GM12878 (cell line): Measurements from ENCODE around the gene YDJC. TPM values are rescaled to one million over a fixed set of nuclear protein-coding genes. Genes with fewer than 3 reads are reported as not detected.

Experiments used
- BACH1 ChIP-seq: fragments of 450-650 bp; IDR thresholded peaks from 2 replicates; pipeline ENCODE4 v1.6.1; 2017; ENCODE audit warnings: mild to moderate bottlenecking, borderline replicate concordance
- CHD2 ChIP-seq: IDR thresholded peaks from 2 replicates; pipeline ENCODE4 v1.6.1; 2011; ENCODE audit warnings: low read depth, low read length, improper control_type of control experiment, borderline replicate concordance
- CREM ChIP-seq: IDR thresholded peaks from 2 replicates; pipeline ENCODE4 v1.6.1; 2014; ENCODE audit warnings: antibody characterized with exemption, low read depth
- CTCF ChIP-seq, 3 experiments: IDR thresholded peaks in 2 of 3; conservative IDR thresholded peaks in 1 of 3; 2 replicates each; pipeline ENCODE4 v1.5.1; 2011; ENCODE audit warnings: low read depth in 3 of 3, low read length in 3 of 3, mild to moderate bottlenecking in 3 of 3, control low read depth in 2 of 3, moderate library complexity in 2 of 3, inconsistent platforms in 1 of 3, mixed read lengths in 1 of 3; ENCODE audit not compliant: control insufficient read depth in 2 of 3, insufficient read depth in 1 of 3; ENCODE audit errors: extremely low read depth in 1 of 3
- E2F4 ChIP-seq: IDR thresholded peaks from 2 replicates; pipeline ENCODE4 v1.6.1; 2012; ENCODE audit warnings: low read depth, low read length, improper control_type of control experiment
- FOS ChIP-seq: IDR thresholded peaks from 3 replicates; pipeline ENCODE4 v1.6.1; 2011; ENCODE audit warnings: borderline replicate concordance; ENCODE audit not compliant: insufficient read length; ENCODE audit errors: extremely low read depth
- GATAD2B ChIP-seq: fragments of 450-650 bp; conservative IDR thresholded peaks from 2 replicates; pipeline ENCODE4 v1.6.1; 2017; ENCODE audit warnings: low read depth, mild to moderate bottlenecking, moderate library complexity
- HCFC1 ChIP-seq: fragments of 150-350 bp; IDR thresholded peaks from 2 replicates; pipeline ENCODE4 v1.6.1; 2014; ENCODE audit warnings: low read length
- IKZF1 ChIP-seq: fragments of 450-650 bp; conservative IDR thresholded peaks from 2 replicates; pipeline ENCODE4 v1.6.1; 2017; ENCODE audit warnings: antibody characterized with exemption, mild to moderate bottlenecking
- JUND ChIP-seq: IDR thresholded peaks from 2 replicates; pipeline ENCODE4 v1.6.1; 2012; ENCODE audit warnings: low read depth, mild to moderate bottlenecking, low read length, improper control_type of control experiment, moderate library complexity
- MAX ChIP-seq: IDR thresholded peaks from 2 replicates; pipeline ENCODE4 v1.6.1; 2012; ENCODE audit warnings: low read depth, low read length, improper control_type of control experiment
- MXI1 ChIP-seq: fragments of 150-350 bp; IDR thresholded peaks from 2 replicates; pipeline ENCODE4 v1.6.1; 2011; ENCODE audit warnings: low read depth, mild to moderate bottlenecking, inconsistent platforms, low read length, improper control_type of control experiment
- NFYB ChIP-seq: IDR thresholded peaks from 2 replicates; pipeline ENCODE4 v1.6.1; 2011; ENCODE audit warnings: low read depth, mild to moderate bottlenecking, low read length, improper control_type of control experiment, moderate library complexity; ENCODE audit not compliant: insufficient read depth
- NR2F1 ChIP-seq: fragments of 450-650 bp; conservative IDR thresholded peaks from 2 replicates; pipeline ENCODE4 v1.6.1; 2017; ENCODE audit warnings: mild to moderate bottlenecking
- NRF1 ChIP-seq: conservative IDR thresholded peaks from 2 replicates; pipeline ENCODE4 v1.6.1; 2011; ENCODE audit warnings: mild to moderate bottlenecking, low read depth, low read length, improper control_type of control experiment
- PAX8 ChIP-seq: fragments of 450-650 bp; IDR thresholded peaks from 2 replicates; pipeline ENCODE4 v1.6.1; 2017; ENCODE audit warnings: mild to moderate bottlenecking, moderate library complexity
- PML ChIP-seq: IDR thresholded peaks from 2 replicates; pipeline ENCODE4 v1.6.1; 2012; ENCODE audit warnings: low read length, inconsistent platforms
- POLR2A ChIP-seq: IDR thresholded peaks from 2 replicates; pipeline ENCODE4 v1.6.1; 2011; ENCODE audit warnings: low read depth, mild to moderate bottlenecking, low read length
- RELB ChIP-seq: fragments of 450-650 bp; IDR thresholded peaks from 2 replicates; pipeline ENCODE4 v1.6.1; 2017; ENCODE audit warnings: low read depth, mild to moderate bottlenecking, moderate library complexity
- RFX5 ChIP-seq: IDR thresholded peaks from 2 replicates; pipeline ENCODE4 v1.6.1; 2011; ENCODE audit warnings: low read depth, low read length, improper control_type of control experiment
- SP1 ChIP-seq: IDR thresholded peaks from one replicate; pipeline ENCODE4 v1.6.1; 2011; ENCODE audit warnings: low read depth, low read length
- SRF ChIP-seq, 2 experiments: IDR thresholded peaks; 2 replicates each; pipeline ENCODE4 v1.6.1; 2011; ENCODE audit warnings: low read depth in 2 of 2, low read length in 2 of 2, mild to moderate bottlenecking in 1 of 2, moderate library complexity in 1 of 2
- TAF1 ChIP-seq: IDR thresholded peaks from 2 replicates; pipeline ENCODE4 v1.6.1; 2011; ENCODE audit warnings: mild to moderate bottlenecking, low read depth, low read length, borderline replicate concordance
- TCF3 ChIP-seq: IDR thresholded peaks from 2 replicates; pipeline ENCODE4 v1.6.1; 2012; ENCODE audit warnings: low read depth, mild to moderate bottlenecking, low read length, borderline replicate concordance; ENCODE audit not compliant: insufficient read depth
- YY1 ChIP-seq: IDR thresholded peaks from 2 replicates; pipeline ENCODE4 v1.6.1; 2011; ENCODE audit warnings: low read depth, mild to moderate bottlenecking, low read length
- polyA plus RNA-seq, 11 experiments: library from polyadenylated mRNA; depleted of rRNA in 4 of 11; unstranded in 6 of 11; stranded (reverse) in 5 of 11; fragments of >200 nt; fragmentation: Nextera tagmentation in 4 of 11; fragmentation: Illumina TruSeq in 1 of 11; extraction: Ambion mirVana in 4 of 11; extraction: Trizol in 1 of 11; gene quantifications; 1 replicate in 1 of 11; 2 replicates in 10 of 11; pipeline versions ENCODE4 v1.2.1 to v1.2.3, GENCODE V29; 2011 to 2016; ENCODE audit warnings: inconsistent platforms in 2 of 11, missing spikeins in 2 of 11, low read depth in 1 of 11
- total RNA-seq, 4 experiments: library from RNA; depleted of rRNA in 3 of 4; stranded (reverse); fragments of >200 nt in 3 of 4; fragmentation: Illumina TruSeq in 1 of 4; extraction: Trizol in 1 of 4; gene quantifications; 2 replicates each; pipeline versions ENCODE4 v1.2.1 to v1.2.3, GENCODE V29; 2013 to 2021

Gene YDJC
- total and polyA plus RNA-seq, 10 of the 15 experiments (the other 5 are each of a cell fraction or from before 2014, with no cell fraction given), result 1.00 to 77.6 (median 38.4) TPM

- TF ChIP-seq CTCF (IDR thresholded peaks at IDR 0.05 in 2 of 3, conservative IDR thresholded peaks at IDR 0.05 in 1 of 3; ENCODE audit: control insufficient read depth in 2 of 3, extremely low read depth in 1 of 3, insufficient read depth in 1 of 3, low read depth in 3 of 3, low read length in 3 of 3) (no peak), MXI1 (peak; percentile 82), PAX8 (no peak), PML (no peak), SP1 (peak; percentile 84), NR2F1 (0 out of 2 replicates have a peak, but pooled peaks have one; percentile 28), YY1 (peak; percentile 94), NRF1 (no peak), RFX5 (peak; percentile 43; the same call in 1 of the 2 replicates), MAX (peak; percentile 79), BACH1 (peak; percentile 28; the same call in 1 of the 2 replicates), IKZF1 (peak; percentile 47), TCF3 (0 out of 2 replicates have a peak, but pooled peaks have one; percentile 7), RELB (peak; percentile 9; the same call in 1 of the 2 replicates), HCFC1 (no peak), CREM (0 out of 2 replicates have a peak, but pooled peaks have one; percentile 6), SRF (IDR thresholded peaks at IDR 0.05; ENCODE audit: low read depth in 2 of 2, low read length in 2 of 2) (no peak), JUND (no peak), NFYB (peak; percentile 98), GATAD2B (peak; percentile 46; the same call in 1 of the 2 replicates), E2F4 (peak; percentile 82), CHD2 (peak; percentile 47; the same call in 1 of the 2 replicates), TAF1 (peak; percentile 66; the same call in 1 of the 2 replicates), POLR2A (peak; percentile 95), FOS (peak; percentile 38)
Observed at GRCh38 chr22:21652010-21652546, 22.3 kb upstream of the YDJC start (continued).
